GM19043 (cell line): ENCODE results near the gene CCDC124.

ENCODE experiments used
- ATAC-seq: cut with Tn5 transposase; IDR thresholded peaks from one replicate; pipeline ENCODE4 v1.9.1; 2021; ENCODE audit warnings: low read depth; ENCODE audit not compliant: unreplicated experiment

Gene CCDC124

GRCh38 chr19:17933414-17934129, 757 bp downstream of the CCDC124 start:
- ATAC-seq: no peak

- ATAC-seq: no peak
Observed at GRCh38 chr19:17936379-17936778, 3.6 kb downstream of the CCDC124 start.

- no peak for ATAC-seq
Observed at GRCh38 chr19:17937371-17937900, 4.6 kb downstream of the CCDC124 start.

- ATAC-seq: no peak
Observed at GRCh38 chr19:17938092-17938845, 5.5 kb downstream of the CCDC124 start.

GRCh38 chr19:17942181-17942580, 9.4 kb downstream of the CCDC124 start:
- no peak for ATAC-seq

GRCh38 chr19:17942582-17943273, 9.9 kb downstream of the CCDC124 start:
- no peak for ATAC-seq

GRCh38 chr19:17943274-17944221, 10.7 kb downstream of the CCDC124 start:
- no peak for ATAC-seq

GRCh38 chr19:17944301-17944700, 11.5 kb downstream of the CCDC124 start:
- ATAC-seq: no peak

GRCh38 chr19:17946965-17947784, 14.4 kb downstream of the CCDC124 start:
- ATAC-seq: no peak

GRCh38 chr19:17947815-17948513, 15.1 kb downstream of the CCDC124 start:
- ATAC-seq: no peak

- ATAC-seq: no peak
Observed at GRCh38 chr19:17948514-17948900, 15.7 kb downstream of the CCDC124 start.

GRCh38 chr19:17948931-17949930, 16.4 kb downstream of the CCDC124 start:
- no peak for ATAC-seq

- no peak for ATAC-seq
Observed at GRCh38 chr19:17949956-17950309, 17.1 kb downstream of the CCDC124 start.

- no peak for ATAC-seq
Observed at GRCh38 chr19:17950310-17951156, 17.7 kb downstream of the CCDC124 start.

- no peak for ATAC-seq
Observed at GRCh38 chr19:17951157-17951989, 18.6 kb downstream of the CCDC124 start.
